Jurkat, Clone E6-1 (cell line): ENCODE data around the gene KLHDC7B.

Experiments used
- DNase-seq: peaks from one replicate; pipeline ENCODE4 v3.0.0-alpha.2; 2011; ENCODE audit warnings: low read depth, low spot score
- H3K4me3 ChIP-seq: 2 replicates; pipeline ENCODE4 v1.5.1; 2011; ENCODE audit warnings: mild to moderate bottlenecking, low read length, control low read depth, moderate library complexity

KLHDC7B gene

DNA sequence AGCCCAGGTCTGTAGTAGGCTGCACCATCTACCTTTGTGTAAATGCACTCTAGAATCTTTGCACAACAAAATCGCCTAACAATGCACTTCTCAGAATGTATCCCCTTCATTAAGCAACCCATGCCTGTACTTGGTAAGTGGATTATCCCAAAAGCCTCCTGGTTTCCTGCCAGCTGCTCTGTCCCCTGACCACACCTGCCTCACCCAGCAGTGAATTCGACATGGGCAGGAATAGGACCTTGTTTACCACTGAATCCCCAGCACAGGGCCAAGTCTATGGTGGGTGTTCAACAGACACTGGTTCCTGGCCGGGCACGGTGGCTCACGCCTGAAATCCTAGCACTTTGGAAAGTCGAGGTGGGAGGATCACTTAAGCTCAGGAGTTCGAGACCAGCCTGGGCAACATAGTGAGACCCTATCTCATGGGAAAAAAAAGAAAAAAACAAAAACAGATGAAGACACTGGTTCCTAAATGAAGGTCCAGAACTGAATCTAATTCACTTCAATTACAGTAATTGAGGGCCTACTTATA, 22.1 kb downstream of the KLHDC7B start:
- DNase-seq: no peak
- H3K4me3 ChIP-seq: no peak overlapping the region

DNA sequence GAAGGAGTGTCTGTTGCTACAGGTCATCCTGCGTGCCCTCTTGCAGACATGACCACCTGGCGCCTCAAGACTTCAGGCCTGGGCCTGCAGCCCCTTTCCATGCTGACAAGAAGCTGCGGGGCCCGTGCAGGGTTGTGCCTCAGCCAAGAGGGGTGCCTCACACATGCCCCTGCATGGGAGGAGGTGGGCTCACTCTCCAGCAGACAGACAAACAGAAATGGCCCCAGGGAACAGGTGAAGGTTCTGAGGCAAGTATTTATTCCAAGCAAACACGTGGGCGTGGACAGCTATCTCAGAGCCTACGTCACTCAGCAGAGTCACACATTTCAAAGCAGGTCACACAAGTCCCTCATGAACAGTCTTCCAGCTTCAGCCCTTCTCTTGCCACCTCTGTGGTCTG, 22.9 kb downstream of the KLHDC7B start:
- DNase-seq: no peak
- H3K4me3 ChIP-seq: no peak overlapping the region

DNA sequence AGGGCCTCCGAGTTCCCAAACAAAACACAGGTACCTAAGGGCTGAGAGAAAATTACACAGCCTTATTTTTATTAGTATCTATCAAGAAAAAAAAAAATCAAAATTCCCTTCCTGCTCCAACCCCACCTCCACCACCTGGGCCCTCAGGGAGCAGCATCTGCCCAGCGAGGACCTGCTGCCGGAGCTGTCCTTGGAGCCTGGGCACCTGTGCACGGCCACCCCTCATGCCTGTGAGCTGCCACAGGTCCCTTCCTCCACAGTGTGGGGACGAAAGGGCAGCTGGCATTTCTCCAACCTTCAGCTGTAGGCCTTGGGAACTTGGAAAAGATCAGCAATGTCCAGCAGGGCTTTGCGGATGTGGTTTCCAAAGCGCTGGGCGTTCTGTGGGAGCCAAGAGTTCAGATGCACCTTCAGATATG, 23.4 kb downstream of the KLHDC7B start:
- DNase-seq: no peak
- H3K4me3 ChIP-seq: no peak overlapping the region

DNA sequence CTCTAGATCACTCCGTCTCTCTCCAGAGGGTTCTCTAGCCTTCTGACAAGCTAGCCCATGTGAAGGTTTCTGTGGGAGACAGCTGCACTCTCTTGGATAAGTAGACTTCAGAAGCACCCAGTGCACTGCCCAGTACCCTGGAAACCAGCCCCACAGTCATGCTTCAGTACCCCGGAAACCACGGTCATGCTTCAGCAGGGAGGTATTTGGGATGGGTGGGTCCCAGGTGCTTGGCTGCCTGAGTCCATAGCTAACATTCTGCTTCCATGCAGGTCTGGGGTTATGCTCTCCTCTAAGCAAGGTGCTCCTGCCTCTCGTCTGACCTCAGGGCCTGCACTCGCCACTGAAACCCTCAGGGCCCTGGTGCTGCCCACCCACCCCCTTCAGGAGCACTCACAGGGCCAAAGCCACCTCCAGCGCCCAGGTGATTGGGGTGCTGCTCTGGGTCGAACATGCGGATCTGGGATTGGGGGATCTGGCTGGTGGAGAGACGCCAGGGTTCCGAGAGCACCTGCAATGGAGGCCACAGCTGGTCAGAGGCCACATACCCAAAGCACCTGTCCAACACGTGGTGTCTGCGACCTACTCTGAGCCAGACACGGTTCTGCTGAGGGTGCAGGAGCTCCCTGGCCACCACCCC, 24.3 kb downstream of the KLHDC7B start:
- DNase-seq: no peak
- H3K4me3 ChIP-seq: no peak overlapping the region

DNA sequence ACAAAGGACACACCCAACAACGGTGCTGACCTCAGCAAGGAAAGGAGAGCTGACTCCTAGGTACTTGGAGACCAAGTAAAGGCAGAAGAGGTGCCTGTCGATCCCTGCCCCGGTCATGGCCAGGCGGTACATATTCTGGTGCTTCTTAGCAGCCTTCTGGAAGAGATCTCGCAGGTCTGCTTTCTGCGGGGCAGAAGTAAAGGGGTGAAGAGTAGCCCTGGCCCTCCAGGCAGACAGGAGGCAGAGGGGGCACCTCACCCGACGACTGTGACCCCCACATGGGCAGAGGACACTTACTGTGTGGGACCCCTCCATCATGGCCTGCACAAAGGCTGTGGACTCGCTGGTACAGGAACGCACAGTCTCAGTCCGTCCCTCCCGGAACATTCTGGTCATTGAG, 25.2 kb downstream of the KLHDC7B start:
- no peak overlapping the region for H3K4me3 ChIP-seq
- DNase-seq: no peak

DNA sequence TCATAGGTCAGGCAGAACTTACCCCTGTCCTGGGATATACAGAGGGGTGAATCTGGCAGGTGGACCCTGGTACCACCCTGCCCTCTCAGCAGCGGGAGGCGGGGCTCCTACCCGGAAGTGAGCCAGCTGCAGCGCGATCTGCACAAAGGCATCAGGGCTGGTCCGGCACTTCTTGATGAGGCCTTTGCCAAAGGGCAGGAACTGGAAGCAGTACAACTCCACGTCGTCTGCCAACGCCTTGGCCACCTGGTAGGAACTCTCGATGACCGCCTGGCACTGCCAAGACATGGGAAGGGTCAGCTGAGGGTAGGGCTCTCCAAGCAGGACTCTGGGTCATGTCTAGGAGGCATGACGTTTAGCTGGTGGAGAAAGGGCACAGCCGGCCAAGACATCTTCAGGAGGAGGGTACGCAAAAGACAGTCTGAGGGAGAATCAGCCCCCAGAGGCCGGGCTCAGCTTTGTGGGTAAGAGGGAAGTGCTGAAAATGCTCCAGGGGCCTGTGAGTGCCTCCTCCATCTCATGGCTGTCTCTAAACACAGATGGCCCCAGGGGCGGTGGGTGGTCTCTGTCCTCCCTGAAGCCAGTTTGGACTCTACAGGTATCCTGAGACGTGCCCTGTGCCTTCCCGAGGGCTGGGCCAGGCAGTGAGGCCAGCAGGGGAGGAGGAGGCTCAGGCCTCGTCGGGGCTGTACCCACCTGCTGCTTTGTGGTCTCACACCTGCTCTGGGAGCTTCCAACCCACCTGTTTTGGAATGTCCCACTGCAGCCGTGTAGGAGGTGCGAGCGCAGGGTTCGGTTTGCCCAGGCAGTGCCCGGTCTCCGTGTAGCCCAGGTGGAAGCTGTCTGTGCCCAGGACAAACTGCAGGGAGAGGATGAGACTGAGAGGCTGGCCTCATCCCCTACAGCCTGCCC, 25.8 kb downstream of the KLHDC7B start:
- DNase-seq: no peak

DNA sequence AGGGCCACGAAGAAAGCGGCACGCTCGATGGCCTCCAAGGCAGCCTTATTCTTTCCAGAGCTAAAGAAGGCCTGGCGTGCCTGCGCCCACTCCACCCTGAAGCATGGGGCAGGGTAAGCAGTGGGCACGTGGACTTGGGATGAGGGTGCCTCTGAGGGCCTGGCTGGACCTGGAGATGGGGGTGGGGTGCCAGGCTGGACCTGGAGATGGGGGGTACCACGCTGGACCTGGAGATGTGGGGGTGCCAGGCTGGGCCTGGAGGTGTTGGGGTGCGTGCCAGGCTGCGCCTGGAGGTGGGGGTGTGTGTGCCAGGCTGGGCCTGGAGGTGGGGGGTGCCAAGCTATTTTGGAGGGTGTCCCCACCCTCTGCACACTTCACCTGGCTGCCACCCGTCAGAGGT, 27.3 kb downstream of the KLHDC7B start:
- H3K4me3 ChIP-seq: no peak overlapping the region
- DNase-seq: no peak

More for the DNA sequence above, 25.8 kb downstream of the KLHDC7B start:
- no peak overlapping the region for H3K4me3 ChIP-seq

DNA sequence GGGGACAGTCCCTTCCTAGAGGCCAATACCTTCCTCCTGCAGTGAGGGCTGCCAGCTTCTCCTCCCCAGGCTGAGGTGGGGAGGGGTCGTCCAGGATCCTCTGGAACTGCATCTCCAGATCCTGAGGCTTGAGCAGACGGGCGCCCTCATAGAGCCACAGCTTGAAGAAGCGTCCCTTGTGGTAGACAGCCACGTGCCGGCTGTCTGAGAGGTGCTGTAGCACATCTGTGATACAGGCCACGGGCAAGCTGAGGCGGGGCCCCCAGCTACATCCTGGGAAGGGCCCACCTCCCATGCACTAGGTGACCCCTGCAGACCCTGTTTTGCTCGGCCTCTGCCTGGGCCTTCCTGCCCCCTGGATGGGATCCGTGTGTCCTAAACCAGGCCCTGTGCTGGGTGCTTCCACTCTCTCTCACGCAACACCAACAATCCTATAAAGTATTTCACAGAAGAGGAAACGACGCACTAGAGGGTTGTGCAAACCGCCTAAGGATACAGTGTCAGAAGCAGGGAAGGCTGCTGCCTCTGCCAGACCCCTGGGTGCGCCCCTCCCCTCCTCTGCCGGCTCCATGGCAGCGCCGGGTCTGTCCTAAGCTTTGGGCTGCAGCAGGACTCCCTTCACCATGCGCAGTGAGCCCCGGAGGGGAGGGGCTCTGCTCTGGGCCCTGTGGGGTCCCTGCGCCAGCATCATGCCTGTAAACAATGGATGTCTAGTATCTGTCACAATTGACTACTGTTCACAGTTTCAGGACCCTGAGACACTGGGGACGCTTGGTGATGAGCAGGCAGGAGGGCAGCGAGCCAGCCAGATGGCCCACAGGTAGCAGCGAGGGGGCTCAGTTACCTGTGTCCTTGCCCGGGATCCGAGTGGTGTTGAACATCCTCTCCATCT, 28.0 kb downstream of the KLHDC7B start:
- H3K4me3 ChIP-seq: no peak overlapping the region
- no peak for DNase-seq

DNA sequence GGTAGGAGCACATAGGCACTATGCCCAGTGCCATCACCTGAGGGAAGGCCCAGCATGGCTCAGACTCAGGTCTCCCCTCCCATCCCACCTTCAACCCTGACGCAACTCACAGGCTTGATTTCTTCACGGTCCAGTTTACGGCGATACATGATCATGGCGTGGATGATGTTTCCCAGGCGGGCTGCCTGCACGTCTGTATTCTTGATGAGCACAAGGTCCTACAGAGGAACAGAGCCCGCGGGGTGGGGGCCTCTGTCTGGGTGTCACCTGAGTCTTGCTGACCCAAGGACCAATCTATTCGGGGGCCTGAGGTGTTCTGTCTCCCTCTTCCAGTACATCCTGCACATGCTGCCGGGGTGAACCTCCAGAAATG, 28.7 kb downstream of the KLHDC7B start:
- no peak overlapping the region for H3K4me3 ChIP-seq
- DNase-seq: no peak

DNA sequence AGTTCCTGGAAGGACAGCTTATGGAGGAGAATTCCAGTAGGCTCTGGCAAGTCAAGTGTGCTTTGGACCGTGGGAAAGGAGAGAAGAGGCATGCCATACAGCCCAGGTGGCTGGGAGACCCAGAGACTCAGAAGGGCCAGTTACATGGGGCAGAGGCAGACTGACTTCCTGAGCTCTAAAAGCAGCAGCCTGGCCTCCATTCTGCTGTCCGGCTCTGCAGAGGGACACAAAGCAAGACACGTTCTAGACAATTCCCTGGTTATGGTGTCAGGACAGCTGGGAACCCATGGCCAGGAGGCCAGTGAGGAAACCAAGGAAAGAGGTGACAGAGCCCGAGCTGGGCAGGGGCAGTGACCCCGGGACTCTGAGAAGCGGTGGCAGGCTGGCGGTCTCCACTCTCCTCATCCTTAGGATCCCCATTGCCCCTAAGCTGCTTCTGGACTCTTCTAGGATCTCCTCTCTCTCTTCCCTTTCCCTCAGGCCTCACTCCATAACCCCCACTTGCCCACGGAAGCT, 29.8 kb downstream of the KLHDC7B start:
- H3K4me3 ChIP-seq: no peak overlapping the region
- DNase-seq: no peak

DNA sequence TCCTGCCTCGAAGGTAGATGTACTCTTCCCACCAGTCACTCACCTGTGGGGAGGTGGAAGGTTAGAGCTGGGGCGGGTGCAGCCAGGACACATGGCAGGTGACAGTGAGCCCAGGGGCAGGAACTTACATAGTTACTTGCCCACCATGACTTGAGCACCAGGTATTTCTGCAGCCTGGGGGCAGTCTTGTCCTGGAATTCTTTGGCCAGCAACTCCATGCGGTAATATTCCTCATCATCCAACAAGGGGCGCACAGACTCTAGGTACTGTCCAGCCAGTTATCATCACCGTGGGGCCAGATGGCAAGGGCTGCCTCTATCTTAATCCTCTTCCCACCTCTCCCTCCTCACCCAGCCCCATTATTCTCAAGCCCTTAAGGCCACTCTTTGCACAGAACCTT, 30.4 kb downstream of the KLHDC7B start:
- DNase-seq: no peak
- H3K4me3 ChIP-seq: no peak overlapping the region

DNA sequence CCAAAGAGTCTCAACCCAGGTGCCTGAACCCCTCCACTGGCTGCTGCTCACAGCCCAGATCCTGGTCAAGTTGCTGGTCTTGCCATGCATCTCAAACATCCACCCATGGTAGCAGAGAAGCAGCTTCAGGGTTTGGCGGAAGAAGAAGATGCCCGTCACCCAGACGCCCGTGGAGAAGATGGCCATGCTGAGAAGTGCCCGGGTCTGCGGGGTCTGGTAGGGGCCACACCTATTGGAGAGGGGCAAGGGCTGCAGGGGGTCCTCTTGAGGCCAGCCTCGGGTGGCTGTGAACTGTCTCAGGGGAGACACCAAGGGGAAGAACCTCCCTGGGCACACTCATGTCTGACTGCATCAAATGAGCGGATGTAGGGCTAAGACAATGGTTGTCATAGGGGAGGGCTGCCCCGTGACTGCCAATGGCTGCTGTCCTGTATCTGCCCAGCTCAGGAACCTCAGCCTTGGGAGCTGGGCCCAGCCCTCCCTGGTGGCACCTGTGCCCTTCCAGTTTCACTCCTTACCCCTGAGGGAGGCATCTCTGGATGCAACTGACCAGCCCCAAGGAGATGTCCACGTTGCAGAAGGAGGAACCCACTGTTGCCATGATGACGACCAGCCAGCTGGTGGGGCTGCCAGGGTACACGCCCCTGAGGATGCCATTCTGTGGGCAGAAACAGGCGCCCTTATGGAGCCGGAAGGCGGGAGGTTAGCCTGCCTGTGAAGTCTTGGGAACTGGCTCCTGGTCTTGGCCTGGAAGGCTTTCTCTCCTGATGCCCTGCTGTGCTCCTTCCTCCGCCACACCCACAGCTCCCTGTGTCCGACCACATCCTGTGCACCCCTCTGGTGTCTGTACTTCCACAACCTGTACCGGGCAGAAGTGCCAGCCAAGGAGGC, 31.4 kb downstream of the KLHDC7B start:
- no peak overlapping the region for H3K4me3 ChIP-seq
- no peak for DNase-seq

DNA sequence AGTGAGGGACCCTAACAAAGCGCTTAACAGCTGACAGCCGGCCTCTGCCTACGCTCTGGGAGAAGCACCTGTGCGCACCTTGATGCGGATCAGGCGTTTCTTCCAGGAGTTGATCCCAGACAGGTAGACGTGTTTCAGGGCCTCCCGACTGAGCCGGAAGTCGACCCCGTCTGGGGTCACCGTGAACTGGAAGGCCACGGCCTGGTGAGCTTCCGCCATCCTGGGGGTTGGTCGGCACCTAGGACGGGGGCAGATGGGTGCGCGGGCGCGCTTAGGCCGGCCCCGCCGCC, 31.9 kb downstream of the KLHDC7B start:
- H3K4me3 ChIP-seq: no peak overlapping the region
- no peak for DNase-seq

DNA sequence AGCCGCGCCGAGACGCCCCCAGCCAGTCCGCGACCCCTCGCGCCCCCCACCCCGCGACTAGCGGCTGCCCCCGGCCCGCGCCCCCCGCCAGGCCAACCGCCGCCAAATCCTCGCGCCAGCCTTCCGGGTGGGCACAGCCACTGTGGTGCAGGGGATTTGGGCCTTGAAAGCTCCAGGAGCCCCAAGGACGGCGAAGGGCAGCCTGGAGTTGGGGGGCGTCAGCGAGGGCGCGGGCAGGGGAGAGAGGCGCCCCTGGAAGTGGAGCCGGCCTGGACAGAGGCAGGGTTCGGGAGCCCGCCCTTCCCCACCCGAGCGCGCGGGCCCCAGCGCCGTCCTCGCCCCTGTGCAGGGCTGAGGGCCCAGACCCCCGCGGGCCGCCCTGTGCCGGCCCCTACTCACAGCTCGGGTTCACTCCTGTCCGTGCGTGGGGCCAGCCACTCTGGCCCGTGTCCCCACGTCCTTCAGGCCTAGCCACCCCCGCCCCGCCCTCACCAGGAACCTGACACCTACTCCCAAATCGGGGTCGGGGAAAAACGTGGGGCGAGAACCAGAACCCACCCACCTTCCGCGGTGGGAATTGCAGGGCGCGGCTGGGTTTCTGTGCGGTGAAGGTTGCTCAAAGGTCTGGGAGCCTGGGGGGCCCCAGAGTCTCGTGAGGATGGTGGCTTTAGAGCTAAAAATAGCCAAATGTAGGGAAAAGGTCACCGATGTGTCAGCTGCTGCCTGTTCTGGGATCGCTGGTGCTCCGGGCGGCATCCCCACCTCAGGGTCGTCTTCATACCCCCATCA, 32.5 kb downstream of the KLHDC7B start, which contains the start of gene CPT1B:
Gene CPT1B (minus strand): TSS at position 441 of the 789 bp plus-strand sequence. CDS start 512 bp downstream, outside the sequence.
- no peak within 1 kb of the TSS for H3K4me3 ChIP-seq

DNA sequence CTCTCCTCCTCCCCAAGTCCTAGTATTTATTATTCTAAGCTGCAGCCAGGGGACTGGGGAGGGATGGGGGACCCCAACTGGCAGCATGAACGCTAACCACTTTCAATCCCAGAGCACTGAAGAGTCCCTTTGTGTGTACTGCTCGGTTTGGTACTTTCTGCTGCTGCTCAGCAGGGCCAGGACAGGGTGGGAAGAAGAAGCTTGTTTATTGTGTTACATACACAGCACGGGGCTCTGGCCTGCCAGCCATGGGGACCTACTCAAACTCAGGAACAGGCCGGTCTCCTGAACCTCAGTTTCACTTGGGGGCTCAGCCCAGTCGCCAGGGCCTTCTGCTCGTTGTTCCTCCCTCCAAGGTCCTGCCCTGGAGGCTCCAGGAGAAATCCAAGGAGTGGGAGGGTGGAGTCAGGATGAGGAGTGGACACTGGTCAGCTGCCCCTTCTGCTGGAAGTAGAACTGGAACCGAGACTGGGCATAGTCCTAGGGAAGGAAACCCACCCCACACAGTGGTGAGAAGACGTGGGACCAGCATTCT, 33.1 kb downstream of the KLHDC7B start:
- DNase-seq: no peak
- no peak overlapping the region for H3K4me3 ChIP-seq

More for the DNA sequence above, 32.5 kb downstream of the KLHDC7B start, which contains the start of gene CPT1B:
- DNase-seq: no peak

DNA sequence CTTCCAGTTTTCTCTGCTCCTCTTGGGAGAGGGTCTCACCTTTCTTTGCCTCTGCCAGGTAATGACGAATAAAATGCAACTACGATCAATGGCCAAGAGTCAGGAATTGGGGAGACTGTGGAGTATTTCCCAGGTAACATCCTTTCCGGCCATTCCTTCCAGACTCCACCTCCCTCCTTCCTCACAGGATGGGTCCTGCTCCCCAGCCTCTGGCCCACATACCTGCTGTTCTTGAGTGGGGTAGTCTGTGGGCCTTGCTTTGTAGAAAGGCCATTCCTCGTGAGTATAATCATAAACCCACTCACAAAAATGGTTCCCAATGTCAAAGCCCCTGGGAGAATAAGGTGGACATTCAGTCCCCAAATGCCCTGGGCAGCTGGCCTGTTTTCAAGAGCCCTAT, 34.1 kb downstream of the KLHDC7B start:
- no peak overlapping the region for H3K4me3 ChIP-seq
- no peak for DNase-seq
